DND-41 (cell line): Measurements from ENCODE around the gene LAMTOR4.

ENCODE experiments used
- EZH2 ChIP-seq: IDR thresholded peaks from 3 replicates; pipeline ENCODE4 v1.6.1; 2012; ENCODE audit warnings: borderline replicate concordance, low read depth, mild to moderate bottlenecking, moderate library complexity, low read length, inconsistent platforms; ENCODE audit not compliant: severe bottlenecking
- TF ChIP-seq, protein P1 (sequence below): IDR thresholded peaks from 2 replicates; pipeline ENCODE4 v1.5.1; 2012; ENCODE audit warnings: borderline replicate concordance, low read length, moderate library complexity, mild to moderate bottlenecking; ENCODE audit not compliant: poor library complexity, severe bottlenecking; ENCODE audit errors: extremely low read depth

DNA sequence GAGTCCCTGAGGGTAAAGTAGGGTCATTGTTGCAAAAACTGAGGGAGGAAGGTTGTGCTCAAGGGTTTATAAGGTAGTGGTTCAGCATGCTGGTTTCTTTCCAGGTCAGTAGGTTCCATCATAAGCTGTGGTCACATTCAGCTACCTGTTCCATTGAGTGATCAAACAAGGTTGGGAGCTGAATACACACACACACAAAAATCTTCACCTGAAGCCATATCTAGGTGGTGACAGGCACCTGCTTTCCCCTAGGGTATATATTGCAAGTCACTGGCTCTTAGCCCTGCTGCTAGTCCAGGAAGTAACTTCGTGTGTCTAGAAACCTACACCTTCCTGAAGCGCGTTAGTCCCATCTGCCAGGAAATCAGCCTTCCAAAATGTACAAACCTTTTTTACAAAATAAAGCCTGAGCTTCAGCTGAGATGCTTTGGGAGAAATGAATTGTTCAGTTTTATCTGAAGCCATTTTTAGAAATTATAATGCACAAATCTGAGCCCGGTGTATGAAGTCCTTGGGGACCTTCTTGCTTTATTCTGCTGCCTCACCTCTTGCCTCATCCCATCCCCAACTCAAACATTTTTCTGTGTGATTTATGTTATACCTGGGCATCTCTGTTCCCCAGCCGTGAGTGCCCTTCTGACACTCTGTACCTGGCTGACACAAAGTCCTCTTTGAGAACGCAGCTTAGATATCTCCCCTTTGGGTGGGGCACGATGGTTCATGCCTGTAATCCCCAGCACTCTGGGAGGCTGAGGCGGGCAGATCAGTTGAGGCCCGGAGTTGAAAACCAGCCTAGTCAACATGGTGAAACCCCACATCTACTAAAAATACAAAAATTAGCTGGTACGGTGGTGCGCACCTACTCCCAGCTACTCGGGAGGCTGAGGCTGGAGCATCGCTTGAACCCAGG is 10.6 kb upstream of the LAMTOR4 start:
- TF ChIP-seq, protein P1, sequence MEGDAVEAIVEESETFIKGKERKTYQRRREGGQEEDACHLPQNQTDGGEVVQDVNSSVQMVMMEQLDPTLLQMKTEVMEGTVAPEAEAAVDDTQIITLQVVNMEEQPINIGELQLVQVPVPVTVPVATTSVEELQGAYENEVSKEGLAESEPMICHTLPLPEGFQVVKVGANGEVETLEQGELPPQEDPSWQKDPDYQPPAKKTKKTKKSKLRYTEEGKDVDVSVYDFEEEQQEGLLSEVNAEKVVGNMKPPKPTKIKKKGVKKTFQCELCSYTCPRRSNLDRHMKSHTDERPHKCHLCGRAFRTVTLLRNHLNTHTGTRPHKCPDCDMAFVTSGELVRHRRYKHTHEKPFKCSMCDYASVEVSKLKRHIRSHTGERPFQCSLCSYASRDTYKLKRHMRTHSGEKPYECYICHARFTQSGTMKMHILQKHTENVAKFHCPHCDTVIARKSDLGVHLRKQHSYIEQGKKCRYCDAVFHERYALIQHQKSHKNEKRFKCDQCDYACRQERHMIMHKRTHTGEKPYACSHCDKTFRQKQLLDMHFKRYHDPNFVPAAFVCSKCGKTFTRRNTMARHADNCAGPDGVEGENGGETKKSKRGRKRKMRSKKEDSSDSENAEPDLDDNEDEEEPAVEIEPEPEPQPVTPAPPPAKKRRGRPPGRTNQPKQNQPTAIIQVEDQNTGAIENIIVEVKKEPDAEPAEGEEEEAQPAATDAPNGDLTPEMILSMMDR: no peak
- no peak for TF ChIP-seq EZH2
